Panc1 (cell line): Measurements from ENCODE around the gene LILRB1.

Experiments
- POLR2AphosphoS5 ChIP-seq: IDR thresholded peaks from 2 replicates; pipeline ENCODE4 v1.6.1; 2012; ENCODE audit warnings: mild to moderate bottlenecking, low read depth, low read length, moderate library complexity
- REST ChIP-seq, 2 experiments: IDR thresholded peaks; 2 replicates each; pipeline ENCODE4 v1.6.1; 2011 to 2012; ENCODE audit warnings: low read depth in 2 of 2, control low read depth in 1 of 2, low read length in 1 of 2, mild to moderate bottlenecking in 1 of 2, moderate library complexity in 1 of 2; ENCODE audit not compliant: insufficient read depth in 1 of 2
- SIN3A ChIP-seq: IDR thresholded peaks from 2 replicates; pipeline ENCODE4 v1.6.1; 2012; ENCODE audit warnings: low read depth, mild to moderate bottlenecking, low read length, moderate library complexity, borderline replicate concordance; ENCODE audit not compliant: insufficient read depth
- TCF7L2 ChIP-seq: IDR thresholded peaks from 2 replicates; pipeline ENCODE4 v1.6.1; 2011; ENCODE audit warnings: mild to moderate bottlenecking, low read depth, low read length, inconsistent platforms
- TF ChIP-seq, protein P1 (sequence below): fragments of 450-650 bp; IDR thresholded peaks from 2 replicates; pipeline ENCODE4 v1.5.1; 2017; ENCODE audit warnings: mild to moderate bottlenecking

- TF ChIP-seq, protein P1, sequence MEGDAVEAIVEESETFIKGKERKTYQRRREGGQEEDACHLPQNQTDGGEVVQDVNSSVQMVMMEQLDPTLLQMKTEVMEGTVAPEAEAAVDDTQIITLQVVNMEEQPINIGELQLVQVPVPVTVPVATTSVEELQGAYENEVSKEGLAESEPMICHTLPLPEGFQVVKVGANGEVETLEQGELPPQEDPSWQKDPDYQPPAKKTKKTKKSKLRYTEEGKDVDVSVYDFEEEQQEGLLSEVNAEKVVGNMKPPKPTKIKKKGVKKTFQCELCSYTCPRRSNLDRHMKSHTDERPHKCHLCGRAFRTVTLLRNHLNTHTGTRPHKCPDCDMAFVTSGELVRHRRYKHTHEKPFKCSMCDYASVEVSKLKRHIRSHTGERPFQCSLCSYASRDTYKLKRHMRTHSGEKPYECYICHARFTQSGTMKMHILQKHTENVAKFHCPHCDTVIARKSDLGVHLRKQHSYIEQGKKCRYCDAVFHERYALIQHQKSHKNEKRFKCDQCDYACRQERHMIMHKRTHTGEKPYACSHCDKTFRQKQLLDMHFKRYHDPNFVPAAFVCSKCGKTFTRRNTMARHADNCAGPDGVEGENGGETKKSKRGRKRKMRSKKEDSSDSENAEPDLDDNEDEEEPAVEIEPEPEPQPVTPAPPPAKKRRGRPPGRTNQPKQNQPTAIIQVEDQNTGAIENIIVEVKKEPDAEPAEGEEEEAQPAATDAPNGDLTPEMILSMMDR = no peak
- TF ChIP-seq REST (IDR thresholded peaks at IDR 0.05; ENCODE audit: insufficient read depth in 1 of 2, low read depth in 2 of 2, low read length in 1 of 2) = no peak
- no peak for TF ChIP-seq POLR2AphosphoS5
- TF ChIP-seq SIN3A = no peak
- no peak for TF ChIP-seq TCF7L2
These were observed 31.7 kb downstream of the LILRB1 start for GRCh38 chr19:54661846-54662481.
